HFFc6 (cell line): ENCODE data around the gene RELN. TPM values are rescaled to one million over a fixed set of nuclear protein-coding genes. Genes with fewer than 3 reads are reported as not detected.

Experiments
- DNase-seq: peaks from one replicate; pipeline ENCODE4 v3.0.0-alpha.2; 2018
- H3K27ac Mint-ChIP-seq: 2 replicates; pipeline ENCODE4 v1.8.0; 2020; ENCODE audit warnings: mild to moderate bottlenecking, mixed read lengths
- H3K27me3 Mint-ChIP-seq: 2 replicates; pipeline ENCODE4 v1.8.0; 2021; ENCODE audit warnings: mild to moderate bottlenecking, moderate library complexity, mixed read lengths; ENCODE audit not compliant: insufficient read depth
- H3K36me3 Mint-ChIP-seq: 2 replicates; pipeline ENCODE4 v1.8.0; 2021; ENCODE audit warnings: low read depth, mixed read lengths
- H3K4me1 Mint-ChIP-seq: 2 replicates; pipeline ENCODE4 v1.8.0; 2020; ENCODE audit warnings: low read depth, mixed read lengths
- H3K4me3 Mint-ChIP-seq: 2 replicates; pipeline ENCODE4 v1.8.0; 2020; ENCODE audit warnings: mild to moderate bottlenecking, moderate library complexity, mixed read lengths
- H3K9me3 Mint-ChIP-seq: 2 replicates; pipeline ENCODE4 v1.8.0; 2020; ENCODE audit warnings: mild to moderate bottlenecking, mixed read lengths
- CTCF ChIP-seq: fragments of 200-600 bp; sonication (generic); IDR thresholded peaks from 2 replicates; pipeline ENCODE4 v1.5.0; 2021; ENCODE audit warnings: antibody characterized with exemption, mild to moderate bottlenecking
- total RNA-seq, 6 experiments: library from RNA; stranded (reverse); fragmentation: NEBNext Ultra II Directional; extraction: Animal tissue kit (Norgen Biotek cat#: 25700); gene quantifications; 2 replicates in 1 of 6; 3 replicates in 5 of 6; pipeline ENCODE4 v1.2.3, GENCODE V29; 2021

RELN gene
- total RNA-seq, 6 experiments from 2014 or later, result 0.02 to 0.24 (median 0.03) TPM

GRCh38 chr7:103879928-103880600 is 109.4 kb downstream of the RELN start:
- H3K27ac Mint-ChIP-seq, result no peak overlapping the region
- DNase-seq, result no peak
- peaks cover 4% of the 10 kb centered on the region; the same call in 1 of the 2 replicates for H3K9me3 Mint-ChIP-seq
- H3K36me3 Mint-ChIP-seq, result no peaks in the 10 kb centered on the region
- H3K27me3 Mint-ChIP-seq, result no peaks in the 10 kb centered on the region
- H3K4me3 Mint-ChIP-seq, result no peak overlapping the region
- TF ChIP-seq CTCF, result no peak
- no peaks in the 10 kb centered on the region for H3K4me1 Mint-ChIP-seq

DNA sequence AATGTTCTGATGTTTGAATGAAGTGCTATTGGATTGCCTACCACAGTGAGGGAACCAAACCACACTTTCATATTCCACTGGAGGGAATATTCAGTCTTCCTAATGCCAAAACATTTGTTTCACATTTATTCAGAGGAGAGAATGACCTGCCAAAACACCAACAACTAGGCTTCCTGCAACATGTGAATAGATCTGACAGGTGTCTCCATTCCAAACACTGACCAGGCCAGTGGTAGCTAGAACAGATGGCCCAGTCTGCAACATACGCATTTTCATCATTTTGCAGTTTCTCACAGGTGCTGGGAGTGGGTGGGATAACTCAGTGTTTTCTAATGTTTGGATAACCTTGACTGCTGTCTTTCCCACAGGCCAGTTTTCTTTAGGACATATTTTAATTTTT is 110.0 kb downstream of the RELN start:
- no peaks in the 10 kb centered on the region for H3K4me1 Mint-ChIP-seq
- no peaks in the 10 kb centered on the region for H3K36me3 Mint-ChIP-seq
- no peak for TF ChIP-seq CTCF
- H3K27me3 Mint-ChIP-seq, result no peaks in the 10 kb centered on the region
- H3K9me3 Mint-ChIP-seq, result peaks cover 4% of the 10 kb centered on the region; the same call in 1 of the 2 replicates
- H3K4me3 Mint-ChIP-seq, result no peak overlapping the region
- no peak overlapping the region for H3K27ac Mint-ChIP-seq
- DNase-seq, result no peak

DNA sequence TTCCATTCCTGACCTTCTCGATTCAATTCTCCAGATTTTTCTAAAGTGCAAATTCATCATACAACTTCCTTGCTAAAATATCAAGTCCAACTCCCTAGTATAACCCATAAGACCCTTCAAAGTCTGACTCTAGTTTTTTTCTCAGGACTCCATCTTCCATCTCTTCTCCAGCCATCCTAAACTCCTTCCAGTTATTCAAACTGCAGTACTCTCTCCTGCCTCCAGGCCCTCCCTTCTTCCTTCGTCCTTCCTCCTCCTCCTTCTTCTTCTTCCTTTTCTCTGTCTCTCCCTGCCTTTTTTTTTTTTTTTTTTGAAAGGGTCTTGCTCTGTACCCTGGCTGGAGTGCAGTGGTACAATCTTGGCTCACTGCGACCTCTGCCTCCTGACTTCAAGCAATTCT is 111.9 kb downstream of the RELN start:
- H3K27ac Mint-ChIP-seq, result no peak overlapping the region
- peaks cover 4% of the 10 kb centered on the region; the same call in 1 of the 2 replicates for H3K9me3 Mint-ChIP-seq
- no peak for TF ChIP-seq CTCF
- no peaks in the 10 kb centered on the region for H3K4me1 Mint-ChIP-seq
- H3K4me3 Mint-ChIP-seq, result no peak overlapping the region
- DNase-seq, result no peak
- no peaks in the 10 kb centered on the region for H3K27me3 Mint-ChIP-seq
- H3K36me3 Mint-ChIP-seq, result no peaks in the 10 kb centered on the region

DNA sequence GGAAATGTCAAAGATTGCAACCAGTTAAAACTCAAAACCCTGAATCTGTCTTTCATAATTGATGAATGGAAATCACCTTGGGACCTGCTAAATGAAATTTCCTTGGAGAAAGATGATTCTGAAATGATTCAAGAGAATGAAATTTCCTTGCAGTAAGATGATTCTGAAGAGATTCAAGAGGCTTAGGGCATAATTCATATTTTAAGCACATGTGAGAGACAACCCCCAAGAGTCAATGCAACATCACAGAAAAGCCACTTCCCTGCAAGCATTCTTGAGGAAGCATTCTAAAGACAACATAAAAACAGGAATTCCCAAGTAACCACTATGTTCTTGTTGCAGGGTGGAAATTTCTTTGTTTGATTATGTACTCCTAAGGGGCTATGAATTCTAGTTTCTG is 113.7 kb downstream of the RELN start:
- H3K27ac Mint-ChIP-seq, result no peak overlapping the region
- H3K27me3 Mint-ChIP-seq, result no peaks in the 10 kb centered on the region
- no peaks in the 10 kb centered on the region for H3K4me1 Mint-ChIP-seq
- no peak for TF ChIP-seq CTCF
- DNase-seq, result no peak
- H3K4me3 Mint-ChIP-seq, result no peak overlapping the region
- peaks cover 4% of the 10 kb centered on the region; the same call in 1 of the 2 replicates for H3K9me3 Mint-ChIP-seq
- no peaks in the 10 kb centered on the region for H3K36me3 Mint-ChIP-seq

GRCh38 chr7:103871473-103871872 is 118.0 kb downstream of the RELN start:
- no peak for DNase-seq
- no peaks in the 10 kb centered on the region for H3K9me3 Mint-ChIP-seq
- no peaks in the 10 kb centered on the region for H3K4me1 Mint-ChIP-seq
- no peak for TF ChIP-seq CTCF
- no peaks in the 10 kb centered on the region for H3K27me3 Mint-ChIP-seq
- H3K27ac Mint-ChIP-seq, result no peak overlapping the region
- H3K36me3 Mint-ChIP-seq, result no peaks in the 10 kb centered on the region
- no peak overlapping the region for H3K4me3 Mint-ChIP-seq
